B cell (primary cell): ENCODE results near the gene GBX1. TPM values are rescaled to one million over a fixed set of nuclear protein-coding genes. Genes with fewer than 3 reads are reported as not detected.

Experiments
- ATAC-seq: fragments of 200-7000 bp; cut with Tn5 transposase; one replicate; pipeline ENCODE4 v1.10.0; 2021; ENCODE audit warnings: low read depth, mild to moderate bottlenecking, moderate number of reproducible peaks, moderate library complexity
- CTCF ChIA-PET: fragments of 350-600 bp; sonication (Branson Sonifier 250); formaldehyde crosslinking; loops from one replicate; lab custom pipeline; 2021; ENCODE audit warnings: antibody characterized with exemption, inconsistent platforms; lab: Charles Lee
- POLR2A ChIA-PET: fragments of 350-600 bp; sonication (Branson Sonifier 250); formaldehyde crosslinking; loops from one replicate; lab custom pipeline; 2021; ENCODE audit warnings: antibody characterized with exemption; lab: Charles Lee
- DNase-seq: peaks from one replicate; pipeline ENCODE4 v3.0.0; 2013
- H2AFZ ChIP-seq: 2 replicates; pipeline ENCODE4 v1.6.1; 2012; ENCODE audit warnings: mild to moderate bottlenecking, low read depth, low read length; ENCODE audit not compliant: insufficient read depth, poor library complexity, severe bottlenecking
- H3K27ac ChIP-seq, 2 donors: 1 replicate in 1 of 2; 2 replicates in 1 of 2; pipeline ENCODE4 v1.5.1; 2012 to 2013; ENCODE audit warnings: low read length in 2 of 2, mild to moderate bottlenecking in 2 of 2, moderate library complexity in 1 of 2
- H3K27me3 ChIP-seq, 4 experiments: fragments of 200-600 bp in 1 of 4; sonication (generic) in 1 of 4; replicated peaks in 1 of 4; 1 replicate in 2 of 4; 2 replicates in 2 of 4; pipeline versions ENCODE4 v1.6.1 to v1.7.0; 2013 to 2016; ENCODE audit warnings: low read length in 3 of 4, mild to moderate bottlenecking in 2 of 4, mixed read lengths in 1 of 4, moderate library complexity in 1 of 4; ENCODE audit not compliant: insufficient read depth in 4 of 4, control insufficient read depth in 3 of 4; ENCODE audit errors: control extremely low read depth in 1 of 4
- H3K36me3 ChIP-seq, 2 experiments: replicated peaks in 1 of 2; 1 replicate in 1 of 2; 2 replicates in 1 of 2; pipeline versions ENCODE4 v1.6.1 to v1.7.1; 2013; ENCODE audit warnings: low read length in 1 of 2; ENCODE audit not compliant: insufficient read depth in 2 of 2, control insufficient read depth in 1 of 2; ENCODE audit errors: control extremely low read depth in 1 of 2, extremely low read depth in 1 of 2
- H3K4me1 ChIP-seq, 2 donors: fragments of 200-600 bp in 1 of 2; sonication (generic) in 1 of 2; 1 replicate in 1 of 2; 2 replicates in 1 of 2; pipeline versions ENCODE4 v1.5.1 to v1.6.1; 2013 to 2017; ENCODE audit warnings: low read length in 2 of 2; ENCODE audit not compliant: control insufficient read depth in 2 of 2, insufficient read depth in 2 of 2
- H3K4me2 ChIP-seq: replicated peaks from 2 replicates; pipeline ENCODE3; 2012; ENCODE audit warnings: mild to moderate bottlenecking, low read depth, low read length; ENCODE audit not compliant: poor library complexity, severe bottlenecking
- H3K4me3 ChIP-seq, 5 experiments: fragments of 200-600 bp in 1 of 5; sonication (generic) in 1 of 5; 1 replicate in 3 of 5; 2 replicates in 2 of 5; pipeline versions ENCODE4 v1.5.1 to v1.7.0; 2011 to 2016; ENCODE audit warnings: low read length in 4 of 5, mild to moderate bottlenecking in 4 of 5, low read depth in 2 of 5, control low read depth in 1 of 5, moderate library complexity in 1 of 5; ENCODE audit not compliant: insufficient read depth in 1 of 5; ENCODE audit errors: control extremely low read depth in 1 of 5, extremely low read depth in 1 of 5
- H3K79me2 ChIP-seq: fragments of 200-600 bp; sonication (generic); one replicate; pipeline ENCODE4 v1.6.0; 2016; ENCODE audit warnings: low read length; ENCODE audit not compliant: control insufficient read depth, insufficient read depth
- H3K9ac ChIP-seq: fragments of 200-600 bp; sonication (generic); 2 replicates; pipeline ENCODE4 v1.6.1; 2017; ENCODE audit warnings: mild to moderate bottlenecking, low read length, moderate library complexity
- H3K9me3 ChIP-seq, 3 donors: one replicate each; pipeline versions ENCODE4 v1.6.1 to v1.7.1; 2013; ENCODE audit warnings: low read length in 2 of 3; ENCODE audit not compliant: control insufficient read depth in 2 of 3, insufficient read depth in 1 of 3; ENCODE audit errors: control extremely low read depth in 1 of 3
- H4K20me1 ChIP-seq: 2 replicates; pipeline ENCODE4 v1.6.0; 2012; ENCODE audit warnings: mild to moderate bottlenecking, low read length; ENCODE audit not compliant: insufficient read depth, control insufficient read depth, poor library complexity, severe bottlenecking
- H3K27ac Mint-ChIP-seq: one replicate; pipeline ENCODE4 v1.8.0; 2021; ENCODE audit warnings: mixed read lengths
- H3K27me3 Mint-ChIP-seq: one replicate; pipeline ENCODE4 v1.8.0; 2021; ENCODE audit warnings: mixed read lengths
- H3K4me1 Mint-ChIP-seq: one replicate; pipeline ENCODE4 v1.8.0; 2021; ENCODE audit warnings: mixed read lengths
- H3K4me3 Mint-ChIP-seq: one replicate; pipeline ENCODE4 v1.8.0; 2021; ENCODE audit warnings: mixed read lengths
- H3K9me3 Mint-ChIP-seq: one replicate; pipeline ENCODE4 v1.8.0; 2022; ENCODE audit warnings: mixed read lengths; ENCODE audit not compliant: insufficient read depth
- EZH2 ChIP-seq: IDR thresholded peaks from 2 replicates; pipeline ENCODE4 v1.6.1; 2012; ENCODE audit warnings: borderline replicate concordance, low read depth, mild to moderate bottlenecking, moderate library complexity, low read length; ENCODE audit not compliant: insufficient read depth, poor library complexity, severe bottlenecking
- WGBS: methylation state at CpG from one replicate; pipeline ENCODE4 v1.1.5; 2013; ENCODE audit warnings: missing lambda C conversion rate; ENCODE audit not compliant: insufficient coverage; 5-methylcytosine and 5-hydroxymethylcytosine counted together
- intact Hi-C: fragments of 100-400 bp; cut with micrococcal nuclease; formaldehyde crosslinking; loops from one replicate; pipeline ENCODE4 v1.10.0; 2022
- polyA plus RNA-seq: library from polyadenylated mRNA; depleted of rRNA; stranded (reverse); fragments of >200 nt; gene quantifications from 2 replicates; pipeline ENCODE4 v1.2.3, GENCODE V29; 2012
- total RNA-seq, 2 donors: library from RNA; stranded (reverse); fragments of 120-200 nt in 1 of 2; gene quantifications; 1 replicate in 1 of 2; 2 replicates in 1 of 2; pipeline versions ENCODE4 v1.2.3 to v1.2.4, GENCODE V29; 2013 to 2022
- TF ChIP-seq, protein P1 (sequence below): fragments of 200-600 bp; IDR thresholded peaks from one replicate; pipeline ENCODE4 v1.8.0; 2022; ENCODE audit warnings: antibody characterized with exemption, mild to moderate bottlenecking

Gene GBX1
- total and polyA plus RNA-seq, 2 donors (not counting 1 experiment from before 2014, with no cell fraction given) = not detected

DNA sequence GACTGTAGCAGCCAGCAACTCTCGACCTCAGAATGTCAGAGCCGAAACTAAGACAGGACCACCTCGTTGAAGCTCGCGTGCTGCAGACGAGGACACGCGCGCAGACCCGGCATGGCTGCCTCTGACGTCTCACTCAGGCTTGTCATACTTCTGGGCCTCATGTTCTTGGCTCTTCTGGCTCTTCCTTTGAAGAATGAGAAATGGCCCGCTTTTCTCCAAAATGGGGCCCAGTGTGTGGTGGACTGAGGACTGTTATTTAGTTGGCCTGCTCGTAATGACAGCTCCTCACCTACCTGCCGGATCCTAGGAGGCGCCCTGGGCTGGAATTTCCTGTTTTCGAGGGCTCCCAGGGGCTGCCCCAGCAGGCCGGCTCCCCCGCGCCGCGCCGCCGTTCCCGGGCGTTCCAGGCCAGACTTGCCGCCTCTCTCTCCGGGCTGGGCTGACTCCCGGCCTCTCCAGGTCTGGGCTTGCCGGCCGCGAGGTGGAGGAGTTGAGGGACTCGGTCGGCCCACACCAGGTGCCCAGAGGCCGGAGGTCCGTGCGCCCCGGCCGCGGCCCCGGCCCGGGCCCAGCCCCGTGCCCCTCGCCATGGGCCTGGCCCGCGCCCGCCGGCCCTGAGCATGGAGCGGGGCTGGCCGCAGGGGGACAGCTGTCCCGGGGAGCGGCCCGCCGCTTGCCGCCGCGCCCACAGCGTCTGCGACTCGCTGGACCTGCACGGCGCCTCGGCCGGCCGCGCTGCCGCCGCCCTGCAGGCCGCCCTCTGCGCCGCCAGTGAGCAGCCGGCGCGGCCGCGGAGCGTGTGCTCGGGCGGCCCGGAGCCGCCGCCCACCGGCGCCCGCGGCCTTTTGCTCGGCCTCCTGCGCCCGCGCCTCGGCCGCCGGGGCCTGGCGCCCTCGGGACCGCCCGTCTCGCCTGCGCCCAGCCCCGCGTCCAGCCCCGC lies 53.1 kb downstream of the GBX1 start:
- intact Hi-C loops = no loop called here
- Histone ChIP-seq H3K4me2 (peak overlapping the region; percentile 44), H3K79me2 (no peaks in the 10 kb centered on the region), H3K4me1 (peaks cover 0 to 6% of the 10 kb centered on the region in 2 donors), H3K27me3 (peaks cover 0 to 34% (median 8%) of the 10 kb centered on the region in 4 experiments), H4K20me1 (peaks cover 6% of the 10 kb centered on the region), H3K4me3 (no peak overlapping the region), H3K9ac (no peak overlapping the region), H3K9me3 (no peaks in the 10 kb centered on the region), H2AFZ (no peak overlapping the region), H3K36me3 (no peaks in the 10 kb centered on the region), H3K27ac (no peak overlapping the region)
- POLR2A ChIA-PET = no interaction called here
- no peak for DNase-seq
- Mint-ChIP-seq H3K27ac (no peak overlapping the region), H3K4me3 (peak overlapping the region; percentile 39), H3K27me3 (peaks cover 20% of the 10 kb centered on the region), H3K4me1 (peaks cover 10% of the 10 kb centered on the region), H3K9me3 (no peaks in the 10 kb centered on the region)
- CTCF ChIA-PET = interaction anchor here (0.6 to 1.6 kb wide), 6 partner anchors 10 to 669 kb away, joined by 3 to 4 read pairs (median 3); no protein-coding TSS in a partner anchor
- TF ChIP-seq, protein P1, sequence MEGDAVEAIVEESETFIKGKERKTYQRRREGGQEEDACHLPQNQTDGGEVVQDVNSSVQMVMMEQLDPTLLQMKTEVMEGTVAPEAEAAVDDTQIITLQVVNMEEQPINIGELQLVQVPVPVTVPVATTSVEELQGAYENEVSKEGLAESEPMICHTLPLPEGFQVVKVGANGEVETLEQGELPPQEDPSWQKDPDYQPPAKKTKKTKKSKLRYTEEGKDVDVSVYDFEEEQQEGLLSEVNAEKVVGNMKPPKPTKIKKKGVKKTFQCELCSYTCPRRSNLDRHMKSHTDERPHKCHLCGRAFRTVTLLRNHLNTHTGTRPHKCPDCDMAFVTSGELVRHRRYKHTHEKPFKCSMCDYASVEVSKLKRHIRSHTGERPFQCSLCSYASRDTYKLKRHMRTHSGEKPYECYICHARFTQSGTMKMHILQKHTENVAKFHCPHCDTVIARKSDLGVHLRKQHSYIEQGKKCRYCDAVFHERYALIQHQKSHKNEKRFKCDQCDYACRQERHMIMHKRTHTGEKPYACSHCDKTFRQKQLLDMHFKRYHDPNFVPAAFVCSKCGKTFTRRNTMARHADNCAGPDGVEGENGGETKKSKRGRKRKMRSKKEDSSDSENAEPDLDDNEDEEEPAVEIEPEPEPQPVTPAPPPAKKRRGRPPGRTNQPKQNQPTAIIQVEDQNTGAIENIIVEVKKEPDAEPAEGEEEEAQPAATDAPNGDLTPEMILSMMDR = no peak
- no peak for TF ChIP-seq EZH2
- no peak for ATAC-seq
- 40% methylated on average over 100 of the region's 101 CpGs for WGBS
